DND-41 (cell line): ENCODE measurements around the gene CYTH3.

ENCODE experiments used
- EZH2 ChIP-seq: IDR thresholded peaks from 3 replicates; pipeline ENCODE4 v1.6.1; 2012; ENCODE audit warnings: borderline replicate concordance, low read depth, mild to moderate bottlenecking, moderate library complexity, low read length, inconsistent platforms; ENCODE audit not compliant: severe bottlenecking
- TF ChIP-seq, protein P1 (sequence below): IDR thresholded peaks from 2 replicates; pipeline ENCODE4 v1.5.1; 2012; ENCODE audit warnings: borderline replicate concordance, low read length, moderate library complexity, mild to moderate bottlenecking; ENCODE audit not compliant: poor library complexity, severe bottlenecking; ENCODE audit errors: extremely low read depth

DNA sequence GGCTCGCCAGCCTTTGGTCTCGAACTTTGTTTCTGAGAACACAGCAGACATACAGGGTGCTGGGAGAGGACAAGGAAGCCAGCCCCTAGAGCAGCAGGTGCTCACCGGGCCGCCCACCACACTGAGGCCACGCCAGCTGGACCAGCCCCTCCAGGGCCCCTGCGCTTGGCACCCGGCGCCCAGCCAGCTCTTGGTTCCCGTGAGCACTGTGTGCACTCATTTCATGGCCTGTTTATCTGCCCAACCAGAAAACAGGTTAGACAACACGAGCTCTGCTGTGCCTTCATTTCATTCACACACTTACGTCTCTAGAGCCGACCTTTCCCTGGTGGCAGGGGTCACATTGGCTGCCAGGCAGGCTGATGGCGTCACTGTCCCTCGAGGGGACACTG is 104.0 kb downstream of the CYTH3 start:
- TF ChIP-seq, protein P1, sequence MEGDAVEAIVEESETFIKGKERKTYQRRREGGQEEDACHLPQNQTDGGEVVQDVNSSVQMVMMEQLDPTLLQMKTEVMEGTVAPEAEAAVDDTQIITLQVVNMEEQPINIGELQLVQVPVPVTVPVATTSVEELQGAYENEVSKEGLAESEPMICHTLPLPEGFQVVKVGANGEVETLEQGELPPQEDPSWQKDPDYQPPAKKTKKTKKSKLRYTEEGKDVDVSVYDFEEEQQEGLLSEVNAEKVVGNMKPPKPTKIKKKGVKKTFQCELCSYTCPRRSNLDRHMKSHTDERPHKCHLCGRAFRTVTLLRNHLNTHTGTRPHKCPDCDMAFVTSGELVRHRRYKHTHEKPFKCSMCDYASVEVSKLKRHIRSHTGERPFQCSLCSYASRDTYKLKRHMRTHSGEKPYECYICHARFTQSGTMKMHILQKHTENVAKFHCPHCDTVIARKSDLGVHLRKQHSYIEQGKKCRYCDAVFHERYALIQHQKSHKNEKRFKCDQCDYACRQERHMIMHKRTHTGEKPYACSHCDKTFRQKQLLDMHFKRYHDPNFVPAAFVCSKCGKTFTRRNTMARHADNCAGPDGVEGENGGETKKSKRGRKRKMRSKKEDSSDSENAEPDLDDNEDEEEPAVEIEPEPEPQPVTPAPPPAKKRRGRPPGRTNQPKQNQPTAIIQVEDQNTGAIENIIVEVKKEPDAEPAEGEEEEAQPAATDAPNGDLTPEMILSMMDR: no peak
- no peak for TF ChIP-seq EZH2
